NCI-H748 treated with DMSO at 0.1 percent for 48 hours (cell line): ENCODE data around the gene TMC2.
"Not testable (repeated sequence)": the region's sequence is repeated elsewhere in the genome, so short reads cannot be mapped to it uniquely, and the experiment has no call there.

Experiments used
- DNase-seq: peaks from one replicate; lab custom pipeline; 2025; lab: John Stamatoyannopoulos, UW

Gene TMC2, protein sequence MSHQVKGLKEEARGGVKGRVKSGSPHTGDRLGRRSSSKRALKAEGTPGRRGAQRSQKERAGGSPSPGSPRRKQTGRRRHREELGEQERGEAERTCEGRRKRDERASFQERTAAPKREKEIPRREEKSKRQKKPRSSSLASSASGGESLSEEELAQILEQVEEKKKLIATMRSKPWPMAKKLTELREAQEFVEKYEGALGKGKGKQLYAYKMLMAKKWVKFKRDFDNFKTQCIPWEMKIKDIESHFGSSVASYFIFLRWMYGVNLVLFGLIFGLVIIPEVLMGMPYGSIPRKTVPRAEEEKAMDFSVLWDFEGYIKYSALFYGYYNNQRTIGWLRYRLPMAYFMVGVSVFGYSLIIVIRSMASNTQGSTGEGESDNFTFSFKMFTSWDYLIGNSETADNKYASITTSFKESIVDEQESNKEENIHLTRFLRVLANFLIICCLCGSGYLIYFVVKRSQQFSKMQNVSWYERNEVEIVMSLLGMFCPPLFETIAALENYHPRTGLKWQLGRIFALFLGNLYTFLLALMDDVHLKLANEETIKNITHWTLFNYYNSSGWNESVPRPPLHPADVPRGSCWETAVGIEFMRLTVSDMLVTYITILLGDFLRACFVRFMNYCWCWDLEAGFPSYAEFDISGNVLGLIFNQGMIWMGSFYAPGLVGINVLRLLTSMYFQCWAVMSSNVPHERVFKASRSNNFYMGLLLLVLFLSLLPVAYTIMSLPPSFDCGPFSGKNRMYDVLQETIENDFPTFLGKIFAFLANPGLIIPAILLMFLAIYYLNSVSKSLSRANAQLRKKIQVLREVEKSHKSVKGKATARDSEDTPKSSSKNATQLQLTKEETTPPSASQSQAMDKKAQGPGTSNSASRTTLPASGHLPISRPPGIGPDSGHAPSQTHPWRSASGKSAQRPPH

DNA sequence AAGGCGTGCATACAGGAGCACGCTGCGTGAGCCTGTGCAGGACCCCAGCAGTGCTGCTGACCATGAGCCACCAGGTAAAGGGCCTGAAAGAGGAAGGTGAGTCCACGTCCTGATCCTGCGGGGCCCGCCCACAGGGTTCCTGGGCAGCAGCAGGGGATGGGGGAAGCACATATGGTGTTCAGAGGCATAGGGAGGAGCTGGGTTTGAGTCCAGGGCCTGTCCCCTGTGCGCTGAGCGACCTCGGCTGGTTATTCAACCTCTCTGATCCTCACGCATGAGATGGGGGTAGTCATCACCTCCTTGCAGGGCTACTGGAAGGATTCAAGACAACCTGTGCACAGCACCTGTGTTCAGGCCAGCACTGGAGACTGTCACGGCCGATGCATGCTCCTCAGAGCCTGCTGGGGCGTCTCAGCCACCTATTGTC lies at the start of gene TMC2:
Gene TMC2 (plus strand): TSS at position 14 of the 427 bp plus-strand sequence. CDS start 49 bp downstream, at position 63.
- no peak for DNase-seq

DNA sequence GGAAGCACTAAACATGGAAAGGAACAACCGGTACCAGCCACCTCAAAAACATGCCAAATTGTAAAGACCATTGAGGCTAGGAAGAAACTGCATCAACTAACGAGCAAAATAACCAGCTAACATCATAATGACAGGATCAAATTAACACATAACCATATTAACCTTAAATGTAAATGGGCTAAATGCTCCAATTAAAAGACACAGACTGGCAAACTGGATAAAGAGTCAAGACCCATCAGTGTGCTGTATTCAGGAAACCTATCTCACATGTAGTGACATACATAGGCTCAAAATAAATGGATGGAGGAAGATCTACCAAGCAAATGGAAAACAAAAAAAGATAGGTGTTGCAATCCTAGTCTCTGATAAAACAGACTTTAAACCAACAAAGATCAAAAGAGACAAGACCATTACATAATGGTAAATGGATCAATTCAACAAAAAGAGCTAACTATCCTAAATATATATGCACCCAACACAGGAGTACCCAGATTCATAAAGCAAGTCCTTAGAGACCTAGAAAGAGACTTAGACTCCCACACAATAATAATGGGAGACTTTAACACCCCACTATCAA lies 33.5 kb upstream of the TMC2 start:
- DNase-seq = not testable (repeated sequence)

DNA sequence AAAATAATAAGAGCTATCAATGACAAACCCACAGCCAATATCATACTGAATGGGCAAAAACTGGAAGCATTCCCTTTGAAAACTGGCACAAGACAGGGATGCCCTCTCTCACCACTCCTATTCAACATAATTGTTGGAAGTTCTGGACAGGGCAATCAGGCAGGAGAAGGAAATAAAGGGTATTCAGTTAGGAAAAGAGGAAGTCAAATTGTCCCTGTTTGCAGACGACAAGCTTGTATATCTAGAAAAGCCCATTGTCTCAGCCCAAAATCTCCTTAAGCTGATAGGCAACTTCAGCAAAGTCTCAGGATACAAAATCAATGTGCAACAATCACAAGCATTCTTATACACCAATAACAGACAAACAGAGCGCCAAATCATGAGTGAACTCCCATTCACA lies 31.6 kb upstream of the TMC2 start:
- not testable (repeated sequence) for DNase-seq

DNA sequence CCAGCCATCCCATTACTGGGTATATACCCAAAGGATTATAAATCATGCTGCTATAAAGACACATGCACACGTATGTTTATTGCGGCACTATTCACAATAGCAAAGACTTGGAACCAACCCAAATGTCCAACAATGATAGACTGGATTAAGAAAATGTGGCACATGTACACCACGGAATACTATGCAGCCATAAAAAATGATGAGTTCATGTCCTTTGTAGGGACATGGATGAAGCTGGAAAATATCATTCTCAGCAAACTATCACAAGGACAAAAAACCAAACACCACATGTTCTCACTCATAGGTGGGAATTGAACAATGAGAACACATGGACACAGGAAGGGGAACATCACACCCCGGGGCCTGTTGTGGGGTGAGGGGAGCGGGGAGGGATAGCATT lies 29.9 kb upstream of the TMC2 start:
- DNase-seq = not testable (repeated sequence)

DNA sequence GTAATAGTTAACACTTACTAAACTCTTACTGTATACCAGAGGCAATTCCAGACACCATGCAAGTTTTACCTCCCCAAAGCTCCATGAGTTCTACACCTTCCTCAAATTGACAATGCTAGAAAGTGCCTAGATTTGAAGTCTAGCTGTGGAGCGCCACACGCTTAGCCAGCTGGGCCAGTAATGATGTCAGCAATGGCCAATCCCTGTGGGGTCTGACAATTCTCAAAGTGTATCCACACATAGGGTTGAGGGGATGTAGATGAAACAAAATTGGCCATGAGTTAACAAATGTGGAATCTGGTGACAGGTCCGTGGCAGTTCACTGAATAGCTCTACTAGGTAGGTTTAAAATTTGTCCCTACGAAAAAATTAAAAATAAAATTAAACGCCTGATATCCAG lies 28.9 kb upstream of the TMC2 start:
- DNase-seq = no peak

DNA sequence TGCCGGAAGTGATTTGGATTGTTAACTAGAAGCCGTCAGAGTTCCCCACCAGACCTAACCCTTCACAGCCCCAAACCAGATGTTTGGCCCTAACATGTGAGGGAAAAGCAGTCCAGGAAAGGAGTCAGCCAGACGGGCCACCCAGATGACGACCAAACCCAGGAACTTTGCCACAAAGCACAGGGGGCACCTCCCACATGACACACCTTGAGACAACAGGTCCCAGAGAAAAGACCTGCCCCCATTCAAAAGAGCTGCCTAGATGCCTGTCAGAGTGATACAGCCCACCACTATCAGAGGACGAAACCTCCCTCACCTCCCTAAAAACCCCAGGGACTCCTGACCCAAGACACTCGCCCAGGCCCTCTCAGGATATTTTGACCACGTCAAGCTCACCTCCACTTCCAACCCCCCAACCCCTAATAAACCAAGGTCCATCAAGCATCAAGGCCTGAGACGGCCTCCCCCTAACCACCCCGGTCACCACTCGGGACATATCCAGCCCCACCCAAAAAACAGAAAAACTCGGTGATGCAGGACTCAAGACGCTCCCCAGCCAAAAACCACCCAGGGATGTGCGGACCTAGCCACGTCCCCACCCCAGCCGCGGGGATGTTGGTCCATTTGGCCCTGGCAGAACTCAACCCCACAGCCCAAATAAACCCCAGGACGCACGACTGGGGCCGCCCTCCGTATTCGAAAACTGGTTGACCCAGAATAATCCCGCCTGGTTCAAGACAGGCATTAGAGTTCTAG lies 28.3 kb upstream of the TMC2 start:
- no peak for DNase-seq

DNA sequence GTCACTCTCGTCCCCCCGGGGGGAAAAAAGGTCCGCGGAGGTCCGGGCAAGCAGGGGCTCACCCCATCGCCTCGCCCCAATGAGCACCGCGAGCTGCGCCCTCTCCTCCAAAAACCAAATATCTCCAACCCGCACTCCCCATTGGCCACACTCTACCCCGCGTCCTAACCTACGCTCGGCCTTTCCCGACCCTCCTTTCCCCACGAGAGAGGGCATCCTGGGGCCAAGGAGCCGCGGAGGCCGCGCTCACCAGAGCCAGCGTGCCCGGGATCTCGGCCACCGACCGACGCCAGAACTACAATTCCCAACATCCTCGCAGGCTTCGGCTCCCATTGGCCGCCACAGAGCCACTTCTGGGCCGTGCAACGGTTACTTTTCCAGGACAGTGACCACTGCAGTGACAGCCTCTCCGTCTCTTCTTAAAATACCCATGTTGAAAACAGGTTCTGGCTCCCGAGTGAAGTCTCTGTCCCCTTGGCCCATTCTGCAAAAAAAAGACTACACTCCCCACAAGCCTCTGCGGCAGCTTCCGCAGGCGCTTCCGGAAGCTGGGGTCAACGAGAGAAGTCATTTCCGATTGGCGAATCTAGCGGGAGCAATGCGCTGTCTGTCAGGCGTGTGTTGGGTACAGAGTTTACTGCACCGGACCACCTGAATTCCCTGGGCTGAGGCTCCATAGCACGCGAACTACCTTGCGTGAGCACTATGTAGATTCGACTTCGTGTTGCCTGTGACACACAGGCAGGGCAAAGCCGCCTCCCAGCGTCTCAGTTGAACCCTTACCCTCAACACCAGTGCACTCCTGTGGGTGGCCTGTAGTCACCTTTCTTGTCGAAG lies 27.5 kb upstream of the TMC2 start, which contains the start of gene ZNF343:
Gene ZNF343 (minus strand): TSS at position 285 of the 837 bp plus-strand sequence. CDS start 15,020 bp downstream, outside the sequence.
- DNase-seq = peak; percentile 89

DNA sequence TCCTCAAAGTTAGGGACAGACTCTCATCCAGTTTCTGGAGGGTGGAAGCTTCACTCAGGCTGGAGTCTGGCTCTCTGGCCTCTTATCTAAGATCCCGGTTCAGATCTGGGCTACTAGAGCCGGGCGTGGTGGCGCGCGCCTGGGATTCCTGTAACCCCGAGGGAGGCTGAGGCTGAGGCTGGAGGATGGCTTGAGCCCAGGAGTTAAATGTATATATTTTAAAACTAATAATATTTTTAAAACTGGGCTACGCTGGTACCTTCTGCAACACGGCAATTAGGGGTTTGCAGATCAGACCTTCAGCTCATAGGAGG lies 26.9 kb upstream of the TMC2 start:
- DNase-seq = no peak

DNA sequence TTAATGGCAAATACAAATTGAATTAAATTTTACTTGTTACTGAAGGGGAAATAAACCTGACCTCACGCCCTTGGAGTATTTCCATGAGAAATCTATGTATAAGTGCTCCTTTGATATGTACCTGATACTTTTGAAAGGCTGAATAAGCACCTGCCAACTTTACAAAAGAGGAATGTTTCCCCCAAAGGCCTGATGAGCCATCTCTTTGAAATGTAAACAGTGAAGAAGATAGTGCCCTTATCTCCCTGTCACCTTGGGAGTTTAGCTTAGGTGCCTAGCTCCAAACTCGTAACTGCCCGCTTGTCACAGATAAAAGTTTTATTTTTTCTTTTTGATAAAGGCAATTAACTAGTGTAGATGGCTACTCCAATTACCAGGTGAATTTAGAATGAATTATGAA lies 26.6 kb upstream of the TMC2 start:
- DNase-seq = no peak

DNA sequence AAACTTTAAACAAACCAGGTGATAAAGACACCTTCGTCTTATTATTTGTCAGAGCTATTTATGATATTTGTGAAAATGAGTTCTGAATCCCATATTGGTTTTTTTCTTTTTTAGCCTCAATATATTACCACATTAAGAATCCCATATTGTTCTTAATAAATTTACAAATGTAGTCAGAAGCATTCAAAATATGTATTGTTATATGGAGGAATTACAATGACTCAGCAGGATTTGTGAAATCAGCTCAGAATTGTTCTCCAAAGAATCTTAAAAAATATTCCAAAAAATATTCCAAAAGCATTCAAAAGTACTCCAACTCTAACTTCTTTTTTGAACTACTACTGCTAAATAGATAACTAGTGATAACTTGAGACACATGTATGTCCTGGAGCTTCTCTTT lies 21.2 kb upstream of the TMC2 start:
- no peak for DNase-seq

DNA sequence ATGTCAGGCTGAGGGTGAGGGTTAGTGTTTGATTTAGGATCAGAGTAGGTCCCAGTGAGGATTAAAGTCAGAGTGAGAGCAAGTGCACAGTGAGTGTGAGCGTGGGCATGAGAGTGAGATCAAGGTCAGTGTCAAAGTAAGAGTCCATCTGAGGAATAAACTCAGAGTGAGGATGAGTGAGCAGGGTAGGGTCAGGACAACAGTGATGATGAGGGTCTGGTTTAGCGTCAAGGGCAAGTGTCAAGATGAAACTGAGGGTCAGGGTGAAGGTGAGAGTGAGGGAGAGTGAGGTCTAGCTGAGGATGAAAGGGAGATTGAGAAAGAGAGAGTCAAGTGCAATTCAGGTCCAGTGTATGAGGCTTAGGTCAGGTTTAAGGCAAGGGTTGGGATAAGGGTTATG lies 20.0 kb upstream of the TMC2 start:
- no peak for DNase-seq

DNA sequence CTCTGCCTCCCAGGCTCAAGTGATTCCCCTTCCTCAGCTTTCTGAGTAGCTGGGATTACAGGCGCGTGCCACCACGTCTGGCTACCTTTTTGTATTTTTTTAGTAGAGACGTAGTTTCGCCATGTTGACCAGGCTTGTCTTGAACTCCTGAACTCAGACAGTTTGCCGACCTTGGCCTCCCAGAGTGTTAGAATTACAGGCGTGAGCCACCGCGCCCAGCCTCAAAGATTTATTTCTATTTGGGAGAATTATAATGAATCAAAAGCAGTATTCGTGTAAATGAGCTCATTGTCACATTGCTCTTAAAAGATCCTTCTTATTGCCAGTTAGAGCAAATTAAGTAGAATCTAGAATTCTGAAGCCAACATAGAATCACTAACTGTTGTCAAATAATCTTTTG lies 18.3 kb upstream of the TMC2 start:
- DNase-seq = no peak

DNA sequence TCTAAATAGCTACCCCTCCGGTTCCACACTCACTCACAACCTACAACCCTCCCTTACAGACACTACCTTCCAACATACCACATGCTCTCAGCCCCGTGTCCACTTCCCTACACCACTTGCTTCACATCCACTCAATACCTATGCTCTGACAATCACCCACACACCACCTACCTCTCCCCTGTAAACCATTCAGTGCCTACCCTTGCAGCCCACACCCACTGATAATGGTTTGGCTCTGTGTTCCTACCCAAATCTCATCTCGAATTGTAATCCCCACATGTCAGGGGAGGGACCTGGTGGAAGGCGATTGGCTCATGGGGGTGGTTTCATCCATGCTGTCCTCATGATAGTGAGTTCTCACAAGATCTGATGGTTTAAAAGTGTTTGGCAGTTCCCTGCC lies 17.8 kb upstream of the TMC2 start:
- no peak for DNase-seq

DNA sequence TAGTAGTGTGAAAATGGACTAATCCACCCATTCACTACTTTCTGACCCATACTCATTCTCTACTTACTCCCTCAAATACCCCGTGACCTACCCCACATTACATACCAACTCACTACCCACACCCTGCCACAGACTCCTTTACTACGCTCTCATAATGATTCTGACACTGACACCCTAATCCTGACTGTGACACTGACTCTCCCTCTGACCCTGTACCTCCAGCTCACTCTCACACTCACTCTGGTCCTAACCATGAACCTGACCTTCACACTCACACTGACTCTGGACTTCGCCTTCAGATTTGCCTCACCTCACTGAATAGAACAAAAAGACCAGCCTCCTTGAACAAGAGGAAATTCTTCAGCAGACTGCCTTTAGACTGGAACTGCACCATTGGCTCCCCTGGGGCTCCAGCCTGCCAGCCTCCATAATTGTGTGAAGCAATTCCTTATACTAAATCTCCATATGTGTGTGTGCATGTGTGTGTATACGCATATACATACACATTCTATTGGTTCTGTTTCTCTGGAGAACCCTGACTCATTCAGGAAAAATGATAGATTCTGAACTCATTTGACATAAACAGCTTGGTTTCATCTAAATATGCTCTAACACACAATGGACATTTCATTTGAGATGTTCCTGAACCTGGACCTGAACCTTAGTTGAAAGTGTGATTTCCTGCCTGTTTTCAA lies 17.1 kb upstream of the TMC2 start:
- no peak for DNase-seq

DNA sequence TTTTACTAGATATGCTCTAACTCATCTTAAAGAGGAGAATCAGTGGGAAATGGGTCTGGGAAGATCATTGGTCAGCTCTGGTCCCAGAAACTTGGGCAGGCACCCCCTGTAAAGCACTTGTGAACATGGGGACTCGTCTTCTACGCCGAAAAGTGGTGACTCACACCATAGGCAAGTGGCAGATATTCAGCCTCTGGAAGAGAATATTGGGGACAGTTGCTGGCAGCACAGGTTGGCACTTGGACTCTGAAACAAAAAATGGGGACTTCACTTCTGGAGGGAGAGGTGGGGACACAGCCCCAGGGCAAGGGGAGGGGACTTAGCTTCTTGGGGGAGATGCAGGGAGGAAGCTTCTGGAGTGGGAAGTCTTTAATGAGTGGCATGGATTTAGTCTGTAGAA lies 15.8 kb upstream of the TMC2 start:
- no peak for DNase-seq

DNA sequence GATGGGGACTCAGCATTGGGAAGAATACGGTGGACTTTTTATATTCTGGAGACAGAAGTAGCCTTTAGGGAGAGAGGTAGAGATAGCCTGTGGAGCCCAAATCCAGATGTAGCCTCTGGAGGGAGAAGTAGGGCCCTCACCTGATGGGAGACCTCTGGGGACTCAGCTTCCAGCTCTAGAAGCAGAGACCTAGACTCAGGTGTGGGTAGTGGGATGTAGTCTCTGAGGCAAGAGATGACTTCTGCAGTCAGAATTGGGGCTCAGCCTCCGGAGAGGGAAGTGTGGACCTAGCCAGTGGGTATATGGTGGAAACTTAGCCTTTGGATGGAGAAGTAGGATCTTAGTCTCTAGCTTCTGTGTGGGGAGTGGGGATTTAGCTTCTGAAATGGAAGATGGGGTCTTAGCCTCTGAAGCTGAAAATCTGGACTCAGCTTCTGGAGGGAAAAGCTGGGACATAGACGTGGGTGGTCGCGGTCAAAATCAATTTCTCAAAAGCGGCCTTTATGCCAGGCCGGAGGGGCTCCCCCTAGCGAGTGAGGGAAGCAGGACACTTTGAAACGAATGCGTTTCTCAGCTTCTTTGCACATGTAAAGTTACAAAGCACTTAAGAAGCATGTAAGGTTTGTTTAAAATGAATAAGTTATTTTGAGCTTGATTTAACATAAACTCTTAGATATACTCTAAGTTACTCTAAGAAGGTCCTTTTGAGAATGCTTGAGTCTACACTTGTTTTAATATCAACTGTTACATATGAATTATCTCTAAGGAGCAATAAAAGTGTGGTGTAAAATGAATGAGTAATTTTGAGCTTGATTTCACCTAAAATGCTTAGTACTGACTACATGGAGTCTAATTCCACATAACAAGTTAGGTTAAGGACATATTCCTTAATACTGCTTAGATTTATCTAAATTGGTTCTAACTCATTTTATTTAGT lies 14.7 kb upstream of the TMC2 start:
- DNase-seq = peak; percentile 64

DNA sequence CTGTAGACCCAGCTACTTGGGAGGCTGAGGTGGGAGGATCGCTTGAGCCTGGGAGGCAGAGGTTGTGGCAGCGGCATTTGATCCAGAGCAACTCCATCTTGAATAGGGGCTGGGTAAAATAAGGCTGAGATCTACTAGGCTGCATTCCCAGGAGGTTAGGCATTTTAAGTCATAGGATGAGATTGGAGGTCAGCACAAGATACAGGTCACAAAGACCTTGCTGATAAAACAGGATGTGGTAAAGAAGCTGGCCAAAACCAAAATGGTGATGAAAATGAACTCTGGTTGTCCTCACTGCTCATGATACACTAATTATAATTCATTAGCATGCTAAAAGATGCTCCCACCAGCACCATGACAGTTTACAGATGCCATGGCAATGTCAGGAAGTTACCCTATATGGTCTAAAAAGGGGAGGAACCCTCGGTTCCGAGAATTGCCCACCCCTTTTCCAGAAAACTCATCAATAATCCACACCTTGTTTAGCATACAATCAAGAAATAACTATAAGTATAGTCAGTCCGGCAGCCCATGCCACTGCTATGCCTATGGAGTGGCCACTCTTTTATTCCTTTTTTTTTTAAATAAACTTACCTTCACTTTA lies 13.4 kb upstream of the TMC2 start:
- DNase-seq = not testable (repeated sequence)

DNA sequence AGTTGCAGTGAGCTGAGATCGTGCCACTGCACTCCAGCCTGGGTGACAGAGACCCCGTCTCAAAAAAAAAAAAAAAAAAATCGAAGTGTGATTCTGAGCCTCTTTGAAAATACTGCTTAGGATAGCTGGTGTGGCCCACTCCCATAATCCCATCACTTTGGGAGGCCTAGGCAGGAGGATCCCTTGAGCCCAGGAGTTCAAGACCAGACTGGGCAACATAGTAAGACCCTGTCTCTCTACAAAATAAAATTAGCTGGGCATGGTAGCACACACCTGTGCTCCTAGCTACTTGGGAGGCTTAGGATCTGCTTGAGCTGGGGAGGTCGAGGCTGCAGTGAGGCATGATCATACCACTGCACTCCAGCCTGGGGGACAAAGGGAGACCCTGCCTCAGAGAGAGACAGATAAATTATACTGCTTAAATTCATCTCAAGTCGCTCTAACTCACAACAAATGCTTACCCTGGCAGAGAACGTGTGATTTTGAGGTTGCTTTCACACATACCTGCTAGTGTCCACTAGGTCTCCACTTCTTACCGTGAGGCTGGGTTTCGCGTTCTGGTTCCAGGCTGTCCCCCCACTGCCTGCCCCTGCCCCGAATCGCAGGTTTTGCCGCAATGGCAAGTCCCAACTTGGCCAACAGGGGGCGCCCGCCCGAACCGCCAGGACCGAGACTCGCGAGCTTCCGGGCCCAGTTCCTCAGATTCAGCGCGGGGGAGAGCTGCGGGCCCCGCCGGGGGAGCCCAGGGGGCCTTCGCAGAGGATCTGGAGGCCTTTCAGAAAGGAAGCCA lies 12.3 kb upstream of the TMC2 start:
- DNase-seq = peak; percentile 78
